ENCODE measurements around the gene EEF1G. TPM values are rescaled to one million over a fixed set of nuclear protein-coding genes. Genes with fewer than 3 reads are reported as not detected.
A peak's percentile ranks its signal among the peaks of the same experiment; 100 is the strongest.

Gene EEF1G
- total and polyA plus RNA-seq, 2 of the 13 experiments (the other 11 are each of a cell fraction or from before 2014, with no cell fraction given): 1,787 to 2,144 TPM

GRCh38 chr11:62621567-62622470 is 48.1 kb upstream of the EEF1G start, which contains the start of gene B3GAT3 (continued):
- TF ChIP-seq ATF4 (CRISPR knock-in tag; IDR thresholded peaks at IDR 0.05) (peak in 1 of 2 experiments; percentile 75; a peak in 2 of 4 replicates), ZNF235 (CRISPR knock-in tag; IDR thresholded peaks at IDR 0.05; ENCODE audit: borderline replicate concordance) (no peak), ETV5 (CRISPR knock-in tag; IDR thresholded peaks at IDR 0.05; ENCODE audit: borderline replicate concordance) (peak; percentile 99), ZNF674 (CRISPR knock-in tag; IDR thresholded peaks at IDR 0.05; ENCODE audit: low read depth) (0 out of 2 replicates have a peak, but pooled peaks have one; percentile 71), CENPT (CRISPR knock-in tag; IDR thresholded peaks at IDR 0.05; ENCODE audit: low read depth) (no peak), HOXA5 (CRISPR knock-in tag; IDR thresholded peaks at IDR 0.05) (0 out of 2 replicates have a peak, but pooled peaks have one; percentile 15), RNF2 (conservative IDR thresholded peaks at IDR 0.05; ENCODE audit: low read depth) (0 out of 2 replicates have a peak, but pooled peaks have one; percentile 64), ZNF260 (CRISPR knock-in tag; IDR thresholded peaks at IDR 0.05; ENCODE audit: borderline replicate concordance, low read depth) (no peak), ZNF597 (CRISPR knock-in tag; IDR thresholded peaks at IDR 0.05) (0 out of 2 replicates have a peak, but pooled peaks have one; percentile 65), LRRFIP1 (CRISPR knock-in tag; conservative IDR thresholded peaks at IDR 0.05) (0 out of 2 replicates have a peak, but pooled peaks have one; percentile 75), U2AF2 (IDR thresholded peaks at IDR 0.05; ENCODE audit: low read depth, low read length) (no peak), NFYB (CRISPR knock-in tag; IDR thresholded peaks at IDR 0.05) (peak; percentile 52; the same call in 1 of the 2 replicates), ZBTB40 (IDR thresholded peaks at IDR 0.05) (peak; percentile 93), ZBTB40 (CRISPR knock-in tag; IDR thresholded peaks at IDR 0.05) (peak; percentile 83; the same call in 1 of the 2 replicates)

All from HepG2 (cell line).